ENCODE results near the gene IGSF9B. TPM values are rescaled to one million over a fixed set of nuclear protein-coding genes. Genes with fewer than 3 reads are reported as not detected.
A peak's percentile ranks its signal among the peaks of the same experiment; 100 is the strongest.

Gene IGSF9B
- total and polyA plus RNA-seq, 2 experiments from 2014 or later = 0.04 TPM; not detected in 1

GRCh38 chr11:133934599-133935550 is 21.9 kb downstream of the IGSF9B start:
- Histone ChIP-seq H3K4me3 (no peak overlapping the region), H3K9me2 (ENCODE audit: insufficient read depth) (no peaks in the 10 kb centered on the region), H3F3A (ENCODE audit: insufficient read depth) (no peaks in the 10 kb centered on the region), H3K9ac (no peak overlapping the region), H3K4me1 (ENCODE audit: insufficient read depth) (no peaks in the 10 kb centered on the region), H3K36me3 (ENCODE audit: low read depth) (no peaks in the 10 kb centered on the region), H2AFZ (no peak overlapping the region), H3K4me2 (ENCODE audit: unreplicated experiment) (no peak overlapping the region), H3K27ac (no peak overlapping the region), H4K20me1 (ENCODE audit: insufficient read depth) (no peaks in the 10 kb centered on the region), H3K27me3 (replicated peaks; ENCODE audit: insufficient read depth) (no peaks in the 10 kb centered on the region), H3K9me3 (ENCODE audit: low read depth) (no peaks in the 10 kb centered on the region), H3K79me2 (ENCODE audit: insufficient read depth) (no peaks in the 10 kb centered on the region)
- peak; percentile 81 for DNase-seq
- in situ Hi-C loops (cut with MboI) = no loop called here
- WGBS, 2 experiments (ENCODE audit: low coverage in 1 of 2, low lambda C conversion rate in 2 of 2, missing lambda C conversion rate in 2 of 2) = 69 to 74% methylated on average over 33 of the region's 33 CpGs
- TF ChIP-seq EZH2 (IDR thresholded peaks at IDR 0.05; ENCODE audit: insufficient read depth, poor library complexity, severe bottlenecking) (no peak), EZH2phosphoT487 (IDR thresholded peaks at IDR 0.05; ENCODE audit: insufficient read depth, low read depth) (no peak)

- Histone ChIP-seq H3F3A (ENCODE audit: insufficient read depth) (no peaks in the 10 kb centered on the region), H2AFZ (no peak overlapping the region), H3K4me2 (ENCODE audit: unreplicated experiment) (no peak overlapping the region), H3K9me2 (ENCODE audit: insufficient read depth) (no peaks in the 10 kb centered on the region), H3K27ac (no peak overlapping the region), H3K27me3 (replicated peaks; ENCODE audit: insufficient read depth) (no peaks in the 10 kb centered on the region), H3K79me2 (ENCODE audit: insufficient read depth) (no peaks in the 10 kb centered on the region), H4K20me1 (ENCODE audit: insufficient read depth) (no peaks in the 10 kb centered on the region), H3K9me3 (ENCODE audit: low read depth) (no peaks in the 10 kb centered on the region), H3K4me1 (ENCODE audit: insufficient read depth) (no peaks in the 10 kb centered on the region), H3K4me3 (no peak overlapping the region), H3K9ac (no peak overlapping the region), H3K36me3 (ENCODE audit: low read depth) (no peaks in the 10 kb centered on the region)
- WGBS, 2 experiments (ENCODE audit: low coverage in 1 of 2, low lambda C conversion rate in 2 of 2, missing lambda C conversion rate in 2 of 2) = 83 to 88% methylated on average over 11 of the region's 11 CpGs
- in situ Hi-C loops (cut with MboI) = no loop called here
- DNase-seq = no peak
- TF ChIP-seq EZH2 (IDR thresholded peaks at IDR 0.05; ENCODE audit: insufficient read depth, poor library complexity, severe bottlenecking) = no peak
- no peak for TF ChIP-seq EZH2phosphoT487 (IDR thresholded peaks at IDR 0.05; ENCODE audit: insufficient read depth, low read depth)
Observed at GRCh38 chr11:133934096-133934495, 22.7 kb downstream of the IGSF9B start.

GRCh38 chr11:133931449-133932060 is 25.2 kb downstream of the IGSF9B start:
- H2AFZ ChIP-seq = no peak overlapping the region
- no peak overlapping the region for H3K4me2 ChIP-seq (ENCODE audit: unreplicated experiment)
- H4K20me1 ChIP-seq (ENCODE audit: insufficient read depth) = no peaks in the 10 kb centered on the region
- no peaks in the 10 kb centered on the region for H3K27me3 ChIP-seq (replicated peaks; ENCODE audit: insufficient read depth)
- no peaks in the 10 kb centered on the region for H3F3A ChIP-seq (ENCODE audit: insufficient read depth)
- H3K4me1 ChIP-seq (ENCODE audit: insufficient read depth) = no peaks in the 10 kb centered on the region
- WGBS, 2 experiments (ENCODE audit: low coverage in 1 of 2, low lambda C conversion rate in 2 of 2, missing lambda C conversion rate in 2 of 2) = 84 to 85% methylated on average over 19 of the region's 19 CpGs
- H3K79me2 ChIP-seq (ENCODE audit: insufficient read depth) = no peaks in the 10 kb centered on the region
- in situ Hi-C loops (cut with MboI) = no loop called here
- no peak for DNase-seq
- no peaks in the 10 kb centered on the region for H3K9me2 ChIP-seq (ENCODE audit: insufficient read depth)
- H3K9me3 ChIP-seq (ENCODE audit: low read depth) = no peaks in the 10 kb centered on the region
- no peaks in the 10 kb centered on the region for H3K36me3 ChIP-seq (ENCODE audit: low read depth)
- no peak overlapping the region for H3K9ac ChIP-seq
- no peak for TF ChIP-seq EZH2phosphoT487 (IDR thresholded peaks at IDR 0.05; ENCODE audit: insufficient read depth, low read depth)
- H3K27ac ChIP-seq = no peak overlapping the region
- no peak overlapping the region for H3K4me3 ChIP-seq

GRCh38 chr11:133930767-133931448 is 25.9 kb downstream of the IGSF9B start:
- H3K4me3 ChIP-seq = no peak overlapping the region
- in situ Hi-C loops (cut with MboI) = no loop called here
- no peaks in the 10 kb centered on the region for H3K4me1 ChIP-seq (ENCODE audit: insufficient read depth)
- H3K36me3 ChIP-seq (ENCODE audit: low read depth) = no peaks in the 10 kb centered on the region
- H3K79me2 ChIP-seq (ENCODE audit: insufficient read depth) = no peaks in the 10 kb centered on the region
- no peaks in the 10 kb centered on the region for H3K27me3 ChIP-seq (replicated peaks; ENCODE audit: insufficient read depth)
- no peak overlapping the region for H3K4me2 ChIP-seq (ENCODE audit: unreplicated experiment)
- H3F3A ChIP-seq (ENCODE audit: insufficient read depth) = no peaks in the 10 kb centered on the region
- H4K20me1 ChIP-seq (ENCODE audit: insufficient read depth) = no peaks in the 10 kb centered on the region
- H3K9me3 ChIP-seq (ENCODE audit: low read depth) = no peaks in the 10 kb centered on the region
- 70 to 75% methylated on average over 29 to 34 of the region's 36 CpGs for WGBS, 2 experiments (ENCODE audit: low coverage in 1 of 2, low lambda C conversion rate in 2 of 2, missing lambda C conversion rate in 2 of 2)
- no peaks in the 10 kb centered on the region for H3K9me2 ChIP-seq (ENCODE audit: insufficient read depth)
- no peak overlapping the region for H3K27ac ChIP-seq
- peak; percentile 59 for DNase-seq
- no peak overlapping the region for H3K9ac ChIP-seq
- no peak for TF ChIP-seq EZH2phosphoT487 (IDR thresholded peaks at IDR 0.05; ENCODE audit: insufficient read depth, low read depth)
- no peak for TF ChIP-seq EZH2 (IDR thresholded peaks at IDR 0.05; ENCODE audit: insufficient read depth, poor library complexity, severe bottlenecking)
- H2AFZ ChIP-seq = no peak overlapping the region
